ENCODE data around the gene VAV2. TPM values are rescaled to one million over a fixed set of nuclear protein-coding genes. Genes with fewer than 3 reads are reported as not detected.

VAV2 gene
- polyA plus RNA-seq, 10 donors, result 12.0 to 16.7 (median 14.3) TPM

GRCh38 chr9:133856798-133857197, 135.3 kb downstream of the VAV2 start:
- no peak for DNase-seq

- peak in 2 of 3 donors; percentile 38 to 56 for DNase-seq
These were observed 136.2 kb downstream of the VAV2 start for GRCh38 chr9:133855802-133856521.

- no peak for DNase-seq
These were observed 136.8 kb downstream of the VAV2 start for GRCh38 chr9:133855371-133855770.

- DNase-seq, result no peak
These were observed 137.4 kb downstream of the VAV2 start for GRCh38 chr9:133854765-133855164.

GRCh38 chr9:133854048-133854447, 138.1 kb downstream of the VAV2 start:
- DNase-seq, result no peak

GRCh38 chr9:133853331-133853730, 138.8 kb downstream of the VAV2 start:
- no peak for DNase-seq

GRCh38 chr9:133852431-133852830, 139.7 kb downstream of the VAV2 start:
- DNase-seq, result no peak

- DNase-seq, result no peak
These were observed 140.4 kb downstream of the VAV2 start for GRCh38 chr9:133851693-133852092.

- DNase-seq, result no peak
These were observed 141.2 kb downstream of the VAV2 start for GRCh38 chr9:133850937-133851336.

GRCh38 chr9:133850161-133850560, 142.0 kb downstream of the VAV2 start:
- no peak for DNase-seq

GRCh38 chr9:133849110-133849670, 142.9 kb downstream of the VAV2 start:
- no peak for DNase-seq

- DNase-seq, result no peak
These were observed 143.5 kb downstream of the VAV2 start for GRCh38 chr9:133848471-133849109.

GRCh38 chr9:133846483-133847090, 145.5 kb downstream of the VAV2 start:
- DNase-seq, result no peak

- peak in 2 of 3 donors; percentile 53 to 75 for DNase-seq
These were observed 146.7 kb downstream of the VAV2 start for GRCh38 chr9:133845440-133845839.

GRCh38 chr9:133844881-133845410, 147.2 kb downstream of the VAV2 start:
- peak in 1 of 3 donors; percentile 30 for DNase-seq

- DNase-seq, result peak in 1 of 3 donors; percentile 28
These were observed 147.7 kb downstream of the VAV2 start for GRCh38 chr9:133844398-133844784.

- DNase-seq, result no peak
These were observed 148.2 kb downstream of the VAV2 start for GRCh38 chr9:133843751-133844397.

- DNase-seq, result no peak
These were observed 148.9 kb downstream of the VAV2 start for GRCh38 chr9:133843250-133843649.

- no peak for DNase-seq
These were observed 149.3 kb downstream of the VAV2 start for GRCh38 chr9:133842721-133843227.

- peak in 1 of 3 donors; percentile 59 for DNase-seq
These were observed 149.9 kb downstream of the VAV2 start for GRCh38 chr9:133842174-133842573.

- DNase-seq, result no peak
These were observed 150.8 kb downstream of the VAV2 start for GRCh38 chr9:133841167-133841812.
